Activated CD8-positive, alpha-beta memory T cell treated with anti-CD3 and anti-CD28 coated beads for 48 hours (primary cell): ENCODE measurements around the gene OR1I1.
"Not testable (repeated sequence)": the region's sequence is repeated elsewhere in the genome, so short reads cannot be mapped to it uniquely, and the experiment has no call there.

Experiments used
- DNase-seq, 3 experiments: peaks; one replicate each; pipeline ENCODE4 v3.0.0-alpha.2; 2020; ENCODE audit warnings: low read depth in 2 of 3, low spot score in 2 of 3

OR1I1 gene

GRCh38 chr19:15081911-15082310 is at the start of gene OR1I1:
OR1I1 (plus strand) TSS chr19:15082211; CDS start chr19:15087066, 4,855 bp downstream.
- no peak for DNase-seq

GRCh38 chr19:15035795-15036311 is 46.2 kb upstream of the OR1I1 start:
- DNase-seq, result no peak

- DNase-seq, result no peak
These were observed 44.4 kb upstream of the OR1I1 start for GRCh38 chr19:15037586-15037985.

GRCh38 chr19:15038294-15038693 is 43.7 kb upstream of the OR1I1 start:
- no peak for DNase-seq

GRCh38 chr19:15042003-15042402 is 40.0 kb upstream of the OR1I1 start:
- DNase-seq, result no peak

GRCh38 chr19:15042826-15043225 is 39.2 kb upstream of the OR1I1 start:
- no peak for DNase-seq

- no peak for DNase-seq
These were observed 36.5 kb upstream of the OR1I1 start for GRCh38 chr19:15045506-15045905.

- no peak for DNase-seq
These were observed 34.3 kb upstream of the OR1I1 start for GRCh38 chr19:15047680-15048079.

GRCh38 chr19:15048128-15048527 is 33.9 kb upstream of the OR1I1 start:
- DNase-seq, result no peak

GRCh38 chr19:15048885-15049541 is 33.0 kb upstream of the OR1I1 start, which contains the start of gene CASP14:
CASP14 (plus strand) TSS chr19:15049480; CDS start chr19:15052252, 2,772 bp downstream.
- DNase-seq, result no peak

- DNase-seq, result no peak
These were observed 31.4 kb upstream of the OR1I1 start for GRCh38 chr19:15050639-15051038.

GRCh38 chr19:15062036-15062435 is 20.0 kb upstream of the OR1I1 start:
- DNase-seq, result no peak

- DNase-seq, result not testable (repeated sequence)
These were observed 11.6 kb upstream of the OR1I1 start for GRCh38 chr19:15070386-15070785.

GRCh38 chr19:15072930-15073647 is 8.9 kb upstream of the OR1I1 start:
- no peak for DNase-seq

GRCh38 chr19:15074371-15074770 is 7.6 kb upstream of the OR1I1 start:
- DNase-seq, result no peak

- DNase-seq, result no peak
These were observed 6.2 kb upstream of the OR1I1 start for GRCh38 chr19:15075806-15076205.

- not testable (repeated sequence) for DNase-seq
These were observed 2.0 kb upstream of the OR1I1 start for GRCh38 chr19:15080002-15080401.

GRCh38 chr19:15087182-15087581 is 5.2 kb downstream of the OR1I1 start:
- no peak for DNase-seq

GRCh38 chr19:15091918-15092753 is 10.1 kb downstream of the OR1I1 start:
- DNase-seq, result no peak

GRCh38 chr19:15093001-15093400 is 11.0 kb downstream of the OR1I1 start:
- no peak for DNase-seq

- no peak for DNase-seq
These were observed 14.2 kb downstream of the OR1I1 start for GRCh38 chr19:15096223-15096622.
